ENCODE measurements around the gene IQCF5. TPM values are rescaled to one million over a fixed set of nuclear protein-coding genes. Genes with fewer than 3 reads are reported as not detected.

The IQCF5 gene
- total and polyA plus RNA-seq, 2 donors (not counting 3 experiments of a cell fraction or from before 2014, with no cell fraction given), result not detected

GRCh38 chr3:51828297-51828696 lies 47.1 kb downstream of the IQCF5 start:
- ChIA-PET CTCF (no interaction called here), POLR2A (no interaction called here)
- Histone ChIP-seq H3K36me3 (ENCODE audit: control insufficient read depth in 2 of 2, extremely low read depth in 1 of 2, insufficient read depth in 2 of 2, low read length in 2 of 2) (no peaks in the 10 kb centered on the region), H3K9me3 (replicated peaks; ENCODE audit: control insufficient read depth, insufficient read depth, low read length) (no peaks in the 10 kb centered on the region), H3K27me3 (ENCODE audit: control insufficient read depth in 2 of 2, insufficient read depth in 2 of 2, low read length in 2 of 2) (no peaks in the 10 kb centered on the region), H3K79me2 (ENCODE audit: control insufficient read depth, insufficient read depth, low read length) (no peaks in the 10 kb centered on the region), H3K4me1 (ENCODE audit: control insufficient read depth, extremely low read depth, insufficient read depth, low read length) (no peaks in the 10 kb centered on the region), H4K20me1 (replicated peaks; ENCODE audit: control insufficient read depth, extremely low read depth, insufficient read depth, low read length) (no peaks in the 10 kb centered on the region), H3K9ac (replicated peaks; ENCODE audit: extremely low read depth, insufficient read depth, low read length) (no peak overlapping the region), H2AFZ (ENCODE audit: low read depth, low read length) (no peak overlapping the region), H3K9me1 (replicated peaks; ENCODE audit: control insufficient read depth, extremely low read depth, insufficient read depth, low read length) (no peaks in the 10 kb centered on the region), H3K27ac (ENCODE audit: insufficient read depth, low read depth, low read length) (no peak overlapping the region), H3K4me2 (ENCODE audit: insufficient read depth, low read length) (no peak overlapping the region), H3K4me3 (replicated peaks in 1 of 3; ENCODE audit: insufficient read depth in 1 of 3, low read depth in 1 of 3, low read length in 3 of 3) (no peak overlapping the region)
- intact Hi-C loops (cut with micrococcal nuclease), result no loop called here
- dilution Hi-C loops (cut with MboI; ENCODE audit: extremely low pct_ligation_motif_present, low sequenced_read_pairs), result no loop called here
- no TSS peak for BruUV-seq (replicated peaks)
- TF ChIP-seq GATA2 (IDR thresholded peaks at IDR 0.05; ENCODE audit: insufficient read depth, insufficient read length, low read depth, low read length) (no peak), FOS (IDR thresholded peaks at IDR 0.05; ENCODE audit: borderline replicate concordance, insufficient read depth, low read length) (no peak), MAX (IDR thresholded peaks at IDR 0.05; ENCODE audit: insufficient read depth, insufficient read length) (no peak), MYC (IDR thresholded peaks at IDR 0.05; ENCODE audit: low read depth, low read length) (no peak), POLR2A (IDR thresholded peaks at IDR 0.05; ENCODE audit: low read depth, low read length) (no peak), JUN (IDR thresholded peaks at IDR 0.05; ENCODE audit: borderline replicate concordance, insufficient read depth, insufficient read length, low read depth) (no peak), EZH2 (IDR thresholded peaks at IDR 0.05; ENCODE audit: borderline replicate concordance, low read depth, low read length, severe bottlenecking) (no peak), POLR2AphosphoS5 (IDR thresholded peaks at IDR 0.05; ENCODE audit: insufficient read depth, low read depth, low read length) (no peak)
- TF ChIP-seq, protein P1, sequence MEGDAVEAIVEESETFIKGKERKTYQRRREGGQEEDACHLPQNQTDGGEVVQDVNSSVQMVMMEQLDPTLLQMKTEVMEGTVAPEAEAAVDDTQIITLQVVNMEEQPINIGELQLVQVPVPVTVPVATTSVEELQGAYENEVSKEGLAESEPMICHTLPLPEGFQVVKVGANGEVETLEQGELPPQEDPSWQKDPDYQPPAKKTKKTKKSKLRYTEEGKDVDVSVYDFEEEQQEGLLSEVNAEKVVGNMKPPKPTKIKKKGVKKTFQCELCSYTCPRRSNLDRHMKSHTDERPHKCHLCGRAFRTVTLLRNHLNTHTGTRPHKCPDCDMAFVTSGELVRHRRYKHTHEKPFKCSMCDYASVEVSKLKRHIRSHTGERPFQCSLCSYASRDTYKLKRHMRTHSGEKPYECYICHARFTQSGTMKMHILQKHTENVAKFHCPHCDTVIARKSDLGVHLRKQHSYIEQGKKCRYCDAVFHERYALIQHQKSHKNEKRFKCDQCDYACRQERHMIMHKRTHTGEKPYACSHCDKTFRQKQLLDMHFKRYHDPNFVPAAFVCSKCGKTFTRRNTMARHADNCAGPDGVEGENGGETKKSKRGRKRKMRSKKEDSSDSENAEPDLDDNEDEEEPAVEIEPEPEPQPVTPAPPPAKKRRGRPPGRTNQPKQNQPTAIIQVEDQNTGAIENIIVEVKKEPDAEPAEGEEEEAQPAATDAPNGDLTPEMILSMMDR (IDR thresholded peaks at IDR 0.05; ENCODE audit: extremely low read depth in 1 of 2, insufficient read depth in 1 of 2, low read depth in 1 of 2, low read length in 2 of 2), result no peak
- no peak for FAIRE-seq
- DNase-seq (ENCODE audit: low read depth, low spot score), result no peak

Small RNA genes lying within 50 kb of the gene (small RNA-seq; reads per million reads assigned to genes)
- not detected for gene RN7SL504P (ENCODE audit: insufficient read depth, insufficient read length, low read depth, low replicate concordance)

Other genes with a start within 250 kb of the IQCF5 start
- 26.3 and 29.0 TPM in 2 replicates for gene TEX264, start 204.3 kb downstream of the IQCF5 start, total RNA-seq
- 89.7 and 114 TPM in 2 replicates for gene TEX264, start 204.3 kb downstream of the IQCF5 start, polyA plus RNA-seq
- gene GRM2, start 168.5 kb downstream of the IQCF5 start, total RNA-seq, result 0.51 TPM in 2 replicates
- gene GRM2, start 168.5 kb downstream of the IQCF5 start, polyA plus RNA-seq, result 0.10 and 0.22 TPM in 2 replicates
- not detected in 2 replicates for gene IQCF6, start 96.4 kb downstream of the IQCF5 start, total RNA-seq
- gene IQCF6, start 96.4 kb downstream of the IQCF5 start, polyA plus RNA-seq, result not detected in 2 replicates
- gene IQCF2, start 14.0 kb downstream of the IQCF5 start, total RNA-seq, result not detected in 2 replicates
- gene IQCF2, start 14.0 kb downstream of the IQCF5 start, polyA plus RNA-seq, result not detected in 2 replicates
- not detected in 2 replicates for gene IQCF1, start 27.8 kb upstream of the IQCF5 start, total RNA-seq
- not detected in 2 replicates for gene IQCF1, start 27.8 kb upstream of the IQCF5 start, polyA plus RNA-seq
- 23.8 and 30.1 TPM in 2 replicates for gene RRP9, start 66.3 kb upstream of the IQCF5 start, total RNA-seq
- gene RRP9, start 66.3 kb upstream of the IQCF5 start, polyA plus RNA-seq, result 26.0 and 30.7 TPM in 2 replicates
- gene PARP3, start 66.8 kb upstream of the IQCF5 start, total RNA-seq, result 10.0 and 11.0 TPM in 2 replicates
- 13.3 and 13.8 TPM in 2 replicates for gene PARP3, start 66.8 kb upstream of the IQCF5 start, polyA plus RNA-seq
- gene GPR62, start 79.8 kb upstream of the IQCF5 start, total RNA-seq, result 0.15 TPM in 1 of 2 replicates, not detected in the other
- 0.04 TPM in 1 of 2 replicates, not detected in the other for gene GPR62, start 79.8 kb upstream of the IQCF5 start, polyA plus RNA-seq
- 42.7 and 46.5 TPM in 2 replicates for gene PCBP4, start 91.9 kb upstream of the IQCF5 start, total RNA-seq
- 63.1 and 75.4 TPM in 2 replicates for gene PCBP4, start 91.9 kb upstream of the IQCF5 start, polyA plus RNA-seq
- gene ABHD14B, start 98.4 kb upstream of the IQCF5 start, total RNA-seq, result 15.8 and 20.5 TPM in 2 replicates
- gene ABHD14B, start 98.4 kb upstream of the IQCF5 start, polyA plus RNA-seq, result 50.3 and 54.3 TPM in 2 replicates
- 6.6 and 8.2 TPM in 2 replicates for gene ABHD14A, start 99.5 kb upstream of the IQCF5 start, total RNA-seq
- gene ABHD14A, start 99.5 kb upstream of the IQCF5 start, polyA plus RNA-seq, result 23.7 and 30.6 TPM in 2 replicates
- gene ACY1, start 107.9 kb upstream of the IQCF5 start, total RNA-seq, result 12.3 and 13.4 TPM in 2 replicates
- gene ACY1, start 107.9 kb upstream of the IQCF5 start, polyA plus RNA-seq, result 32.9 and 41.2 TPM in 2 replicates
- 1,127 and 1,236 TPM in 2 replicates for gene RPL29, start 120.3 kb upstream of the IQCF5 start, total RNA-seq
- gene RPL29, start 120.3 kb upstream of the IQCF5 start, polyA plus RNA-seq, result 2,177 and 2,233 TPM in 2 replicates
- gene DUSP7, start 181.0 kb upstream of the IQCF5 start, total RNA-seq, result 29.2 and 30.5 TPM in 2 replicates
- gene DUSP7, start 181.0 kb upstream of the IQCF5 start, polyA plus RNA-seq, result 37.7 and 38.7 TPM in 2 replicates

Data from endothelial cell of umbilical vein (primary cell).